GM12874 (cell line): ENCODE measurements around the gene IL1RAP.

Source experiments
- CTCF ChIP-seq: IDR thresholded peaks from 2 replicates; pipeline ENCODE4 v1.5.1; 2011; ENCODE audit warnings: low read depth, mild to moderate bottlenecking, control low read depth, low read length, moderate library complexity; ENCODE audit not compliant: insufficient read depth

IL1RAP gene

GRCh38 chr3:190556351-190556750 is 42.5 kb downstream of the IL1RAP start:
- no peak for TF ChIP-seq CTCF

GRCh38 chr3:190557296-190557695 is 43.4 kb downstream of the IL1RAP start:
- no peak for TF ChIP-seq CTCF

GRCh38 chr3:190558316-190558715 is 44.4 kb downstream of the IL1RAP start:
- no peak for TF ChIP-seq CTCF

- TF ChIP-seq CTCF, result no peak
Measured at GRCh38 chr3:190558796-190559195, 44.9 kb downstream of the IL1RAP start.

- no peak for TF ChIP-seq CTCF
Measured at GRCh38 chr3:190560013-190560895, 46.4 kb downstream of the IL1RAP start.

GRCh38 chr3:190562866-190563510 is 49.1 kb downstream of the IL1RAP start:
- TF ChIP-seq CTCF, result no peak

GRCh38 chr3:190564175-190564574 is 50.3 kb downstream of the IL1RAP start:
- no peak for TF ChIP-seq CTCF
